ENCODE results near the gene FIGN. TPM values are rescaled to one million over a fixed set of nuclear protein-coding genes. Genes with fewer than 3 reads are reported as not detected.

The FIGN gene
- total RNA-seq, 6 experiments from 2014 or later, result 1.3 to 4.4 (median 2.0) TPM

DNA sequence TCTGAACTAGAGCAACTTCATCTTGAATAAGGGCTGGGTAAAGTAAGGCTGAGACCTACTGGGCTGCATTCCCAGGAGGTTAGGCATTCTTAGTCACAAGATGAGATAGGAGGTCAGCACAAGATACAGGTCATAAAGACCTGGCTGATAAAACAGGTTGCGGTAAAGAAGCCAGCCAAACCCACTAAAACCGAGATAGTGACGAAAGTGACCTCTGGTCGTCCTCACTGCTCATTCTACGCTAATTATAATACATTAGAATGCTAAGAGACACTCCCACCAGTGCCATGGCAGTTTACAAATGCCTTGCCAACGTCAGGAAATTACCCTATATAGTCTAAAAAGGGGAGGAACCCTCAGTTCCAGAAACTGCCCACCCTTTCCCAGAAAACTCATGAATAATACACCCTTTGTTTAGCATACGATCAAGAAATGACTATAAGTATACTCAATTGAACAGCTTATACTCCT, 109.1 kb downstream of the FIGN start:
- Mint-ChIP-seq H3K27ac (no peak overlapping the region), H3K36me3 (ENCODE audit: low read depth) (no peaks in the 10 kb centered on the region), H3K27me3 (ENCODE audit: insufficient read depth) (no peaks in the 10 kb centered on the region), H3K4me1 (ENCODE audit: low read depth) (peaks cover 5% of the 10 kb centered on the region), H3K9me3 (no peaks in the 10 kb centered on the region; the same call in 1 of the 2 replicates), H3K4me3 (no peak overlapping the region)
- no peak for DNase-seq
- TF ChIP-seq CTCF (IDR thresholded peaks at IDR 0.05), result no peak

- no peak for TF ChIP-seq CTCF (IDR thresholded peaks at IDR 0.05)
- Mint-ChIP-seq H3K36me3 (ENCODE audit: low read depth) (no peaks in the 10 kb centered on the region), H3K27ac (no peak overlapping the region), H3K4me1 (ENCODE audit: low read depth) (peaks cover 5% of the 10 kb centered on the region), H3K9me3 (no peaks in the 10 kb centered on the region; the same call in 1 of the 2 replicates), H3K4me3 (no peak overlapping the region), H3K27me3 (ENCODE audit: insufficient read depth) (no peaks in the 10 kb centered on the region)
- DNase-seq, result no peak
These were observed 109.6 kb downstream of the FIGN start for GRCh38 chr2:163626208-163626607.

GRCh38 chr2:163625632-163626031, 110.2 kb downstream of the FIGN start:
- no peak for DNase-seq
- Mint-ChIP-seq H3K27ac (no peak overlapping the region), H3K27me3 (ENCODE audit: insufficient read depth) (no peaks in the 10 kb centered on the region), H3K4me1 (ENCODE audit: low read depth) (peaks cover under 1% of the 10 kb centered on the region), H3K4me3 (no peak overlapping the region), H3K9me3 (no peaks in the 10 kb centered on the region; the same call in 1 of the 2 replicates), H3K36me3 (ENCODE audit: low read depth) (no peaks in the 10 kb centered on the region)
- TF ChIP-seq CTCF (IDR thresholded peaks at IDR 0.05), result no peak

- Mint-ChIP-seq H3K9me3 (no peaks in the 10 kb centered on the region), H3K27ac (no peak overlapping the region), H3K4me3 (no peak overlapping the region), H3K27me3 (ENCODE audit: insufficient read depth) (no peaks in the 10 kb centered on the region), H3K4me1 (ENCODE audit: low read depth) (no peaks in the 10 kb centered on the region; the same call in 1 of the 2 replicates), H3K36me3 (ENCODE audit: low read depth) (no peaks in the 10 kb centered on the region)
- no peak for DNase-seq
- TF ChIP-seq CTCF (IDR thresholded peaks at IDR 0.05), result no peak
These were observed 114.3 kb downstream of the FIGN start for GRCh38 chr2:163621445-163622004.

DNA sequence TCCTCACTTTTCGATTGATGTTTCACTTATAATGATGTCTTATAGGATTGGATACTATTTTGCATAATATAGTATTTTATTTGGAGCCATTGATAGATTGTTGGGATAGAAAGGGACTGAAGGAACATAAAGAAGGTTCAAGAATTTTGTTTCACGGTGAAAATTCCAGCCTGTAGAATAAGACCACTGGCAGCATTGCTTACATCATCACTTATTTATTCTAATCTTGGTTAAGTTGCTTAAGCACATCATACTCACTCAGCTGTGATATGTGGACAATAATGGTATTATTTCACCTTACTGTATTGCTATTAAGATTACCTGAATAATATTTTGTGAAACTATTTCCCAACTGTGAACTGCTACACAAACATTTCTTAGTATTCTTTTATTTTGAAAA, 118.3 kb downstream of the FIGN start:
- no peak for TF ChIP-seq CTCF (IDR thresholded peaks at IDR 0.05)
- H3K27ac Mint-ChIP-seq, result no peak overlapping the region
- H3K9me3 Mint-ChIP-seq, result no peaks in the 10 kb centered on the region
- no peaks in the 10 kb centered on the region for H3K36me3 Mint-ChIP-seq (ENCODE audit: low read depth)
- DNase-seq, result no peak
- no peak overlapping the region for H3K4me3 Mint-ChIP-seq
- H3K27me3 Mint-ChIP-seq (ENCODE audit: insufficient read depth), result no peaks in the 10 kb centered on the region
- H3K4me1 Mint-ChIP-seq (ENCODE audit: low read depth), result peaks cover 11% of the 10 kb centered on the region; the same call in 1 of the 2 replicates

All from HFFc6 (cell line).